CD14-positive monocyte (primary cell): Measurements from ENCODE around the gene CKAP2L. TPM values are rescaled to one million over a fixed set of nuclear protein-coding genes. Genes with fewer than 3 reads are reported as not detected.

Experiments
- DNase-seq, 3 donors: peaks; one replicate each; pipeline ENCODE4 v3.0.0-alpha.2; 2011 to 2022
- H2AFZ ChIP-seq: 2 replicates; pipeline ENCODE4 v1.6.0; 2012; ENCODE audit warnings: mild to moderate bottlenecking, low read depth, low read length, inconsistent platforms; ENCODE audit not compliant: insufficient read depth, poor library complexity, severe bottlenecking
- H3K27ac ChIP-seq, 2 donors: 1 replicate in 1 of 2; 2 replicates in 1 of 2; pipeline ENCODE4 v1.5.1; 2012 to 2013; ENCODE audit warnings: low read length in 2 of 2, control low read depth in 1 of 2, inconsistent platforms in 1 of 2, low read depth in 1 of 2, mild to moderate bottlenecking in 1 of 2
- H3K27me3 ChIP-seq, 2 donors: one replicate each; pipeline versions ENCODE4 v1.6.0 to v1.6.1; 2011 to 2013; ENCODE audit warnings: low read length in 2 of 2; ENCODE audit not compliant: control insufficient read depth in 2 of 2, insufficient read depth in 2 of 2
- H3K36me3 ChIP-seq, 2 donors: replicated peaks in 1 of 2; 1 replicate in 1 of 2; 2 replicates in 1 of 2; pipeline versions ENCODE4 v1.5.1 to v1.6.1; 2012 to 2013; ENCODE audit warnings: low read length in 2 of 2, control low read depth in 1 of 2, inconsistent platforms in 1 of 2, mild to moderate bottlenecking in 1 of 2; ENCODE audit not compliant: insufficient read depth in 2 of 2, control insufficient read depth in 1 of 2
- H3K4me1 ChIP-seq, 2 donors: 1 replicate in 1 of 2; 2 replicates in 1 of 2; pipeline versions ENCODE4 v1.5.1 to v1.6.1; 2012 to 2013; ENCODE audit warnings: low read length in 2 of 2, control low read depth in 1 of 2, inconsistent platforms in 1 of 2, mild to moderate bottlenecking in 1 of 2, moderate library complexity in 1 of 2; ENCODE audit not compliant: insufficient read depth in 2 of 2, control insufficient read depth in 1 of 2
- H3K4me2 ChIP-seq: replicated peaks from 2 replicates; pipeline ENCODE3; 2012; ENCODE audit warnings: low read length, moderate library complexity, mild to moderate bottlenecking; ENCODE audit not compliant: poor library complexity, severe bottlenecking; ENCODE audit errors: extremely low read depth
- H3K4me3 ChIP-seq, 3 experiments: fragments of 200-600 bp in 1 of 3; sonication (generic) in 1 of 3; replicated peaks in 1 of 3; 1 replicate in 2 of 3; 2 replicates in 1 of 3; pipeline ENCODE4 v1.5.1; 2011 to 2013; ENCODE audit warnings: low read length in 3 of 3, mild to moderate bottlenecking in 3 of 3, control low read depth in 2 of 3, low read depth in 2 of 3, inconsistent platforms in 1 of 3, moderate library complexity in 1 of 3
- H3K79me2 ChIP-seq: 2 replicates; pipeline ENCODE4 v1.6.0; 2012; ENCODE audit warnings: mild to moderate bottlenecking, control low read depth, inconsistent platforms, low read length, moderate library complexity; ENCODE audit not compliant: insufficient read depth
- H3K9ac ChIP-seq: 2 replicates; pipeline ENCODE4 v1.6.0; 2017; ENCODE audit warnings: low read length, mild to moderate bottlenecking; ENCODE audit not compliant: insufficient read depth, poor library complexity, severe bottlenecking
- H3K9me3 ChIP-seq, 2 donors: replicated peaks in 1 of 2; 1 replicate in 1 of 2; 2 replicates in 1 of 2; pipeline versions ENCODE4 v1.5.1 to v1.6.1; 2012 to 2013; ENCODE audit warnings: low read length in 2 of 2, control low read depth in 1 of 2; ENCODE audit not compliant: control insufficient read depth in 1 of 2, insufficient read depth in 1 of 2
- H4K20me1 ChIP-seq: 2 replicates; pipeline ENCODE4 v1.6.0; 2012; ENCODE audit warnings: mild to moderate bottlenecking, low read length, control low read depth, moderate library complexity; ENCODE audit not compliant: insufficient read depth
- H3K27ac Mint-ChIP-seq, 7 donors: one replicate each; pipeline ENCODE4 v1.8.0; 2020; ENCODE audit warnings: mild to moderate bottlenecking in 7 of 7, mixed read lengths in 7 of 7, moderate library complexity in 6 of 7, inconsistent platforms in 2 of 7
- H3K27me3 Mint-ChIP-seq, 3 donors: one replicate each; pipeline ENCODE4 v1.8.0; 2021 to 2022; ENCODE audit warnings: low read depth in 3 of 3, mild to moderate bottlenecking in 3 of 3, mixed read lengths in 3 of 3, moderate library complexity in 3 of 3, inconsistent platforms in 1 of 3
- H3K36me3 Mint-ChIP-seq, 2 donors: one replicate each; pipeline ENCODE4 v1.8.0; 2020; ENCODE audit warnings: mixed read lengths in 2 of 2, inconsistent platforms in 1 of 2, mild to moderate bottlenecking in 1 of 2
- H3K4me1 Mint-ChIP-seq: one replicate; pipeline ENCODE4 v1.8.0; 2020; ENCODE audit warnings: mild to moderate bottlenecking, mixed read lengths
- H3K4me3 Mint-ChIP-seq, 2 donors: one replicate each; pipeline ENCODE4 v1.8.0; 2020; ENCODE audit warnings: mild to moderate bottlenecking in 2 of 2, mixed read lengths in 2 of 2, moderate library complexity in 1 of 2
- H3K9me3 Mint-ChIP-seq, 7 donors: one replicate each; pipeline ENCODE4 v1.8.0; 2020 to 2022; ENCODE audit warnings: mixed read lengths in 7 of 7, mild to moderate bottlenecking in 6 of 7, moderate library complexity in 6 of 7, inconsistent platforms in 2 of 7
- WGBS: methylation state at CpG from one replicate; pipeline ENCODE4 v1.1.5; 2013; ENCODE audit warnings: missing lambda C conversion rate; ENCODE audit not compliant: insufficient coverage; 5-methylcytosine and 5-hydroxymethylcytosine counted together
- intact Hi-C, 2 donors: fragments of 100-400 bp; cut with micrococcal nuclease; formaldehyde crosslinking; loops; one replicate each; pipeline versions ENCODE4 v1.15.0 to v1.15.1; 2023
- polyA plus RNA-seq, 3 donors: library from polyadenylated mRNA; depleted of rRNA in 1 of 3; unstranded in 2 of 3; stranded (reverse) in 1 of 3; fragments of 300-500 nt in 2 of 3; fragments of >200 nt in 1 of 3; fragmentation: Illumina TruSeq in 2 of 3; gene quantifications; 1 replicate in 2 of 3; 2 replicates in 1 of 3; pipeline ENCODE4 v1.2.3, GENCODE V29; 2012 to 2021
- TF ChIP-seq, protein P1 (sequence below): fragments of 200-600 bp; IDR thresholded peaks from one replicate; pipeline ENCODE4 v1.8.0; 2022; ENCODE audit warnings: antibody characterized with exemption, mild to moderate bottlenecking

The CKAP2L gene
- polyA plus RNA-seq, 3 donors: 0.04 to 0.24 TPM; not detected in 1

DNA sequence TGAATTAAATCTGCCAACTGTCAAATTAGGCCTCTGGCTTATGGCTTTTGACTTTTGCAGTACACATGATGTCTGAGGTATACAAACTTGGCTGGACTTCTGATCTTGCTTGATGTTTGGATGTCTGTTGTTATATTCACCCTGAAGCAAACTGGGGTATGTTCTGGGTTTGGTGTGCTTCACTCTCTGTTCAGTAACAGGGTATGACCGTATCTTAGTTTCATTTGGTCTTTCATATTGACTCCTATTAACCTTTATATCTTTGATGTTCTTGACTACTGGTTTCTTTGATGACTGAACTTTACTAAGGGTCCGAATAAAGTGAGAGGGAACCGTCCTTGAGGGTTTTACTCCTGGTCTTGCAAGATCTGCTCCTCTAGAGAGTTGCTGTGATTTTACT is 8.2 kb downstream of the CKAP2L start:
- Mint-ChIP-seq H3K36me3 (peaks cover 24 to 55% of the 10 kb centered on the region in 2 donors), H3K27me3 (no peaks in the 10 kb centered on the region), H3K27ac (peak overlapping the region in 4 of 7 donors; percentile 13 to 68 (median 37)), H3K9me3 (no peaks in the 10 kb centered on the region), H3K4me1 (peaks cover 17% of the 10 kb centered on the region), H3K4me3 (no peak overlapping the region)
- no peak overlapping the region for H3K9ac ChIP-seq
- WGBS: no CpG with 5 or more reads among the region's 3 CpGs
- no peak overlapping the region for H2AFZ ChIP-seq
- no peaks in the 10 kb centered on the region for H4K20me1 ChIP-seq
- peak overlapping the region in 1 of 2 donors; percentile 79 for H3K27ac ChIP-seq
- no peaks in the 10 kb centered on the region for H3K27me3 ChIP-seq
- intact Hi-C loops: no loop called here
- peaks cover 7 to 46% of the 10 kb centered on the region in 2 donors for H3K36me3 ChIP-seq
- peaks cover 19 to 25% of the 10 kb centered on the region in 2 donors for H3K4me1 ChIP-seq
- no peaks in the 10 kb centered on the region for H3K9me3 ChIP-seq
- TF ChIP-seq, protein P1, sequence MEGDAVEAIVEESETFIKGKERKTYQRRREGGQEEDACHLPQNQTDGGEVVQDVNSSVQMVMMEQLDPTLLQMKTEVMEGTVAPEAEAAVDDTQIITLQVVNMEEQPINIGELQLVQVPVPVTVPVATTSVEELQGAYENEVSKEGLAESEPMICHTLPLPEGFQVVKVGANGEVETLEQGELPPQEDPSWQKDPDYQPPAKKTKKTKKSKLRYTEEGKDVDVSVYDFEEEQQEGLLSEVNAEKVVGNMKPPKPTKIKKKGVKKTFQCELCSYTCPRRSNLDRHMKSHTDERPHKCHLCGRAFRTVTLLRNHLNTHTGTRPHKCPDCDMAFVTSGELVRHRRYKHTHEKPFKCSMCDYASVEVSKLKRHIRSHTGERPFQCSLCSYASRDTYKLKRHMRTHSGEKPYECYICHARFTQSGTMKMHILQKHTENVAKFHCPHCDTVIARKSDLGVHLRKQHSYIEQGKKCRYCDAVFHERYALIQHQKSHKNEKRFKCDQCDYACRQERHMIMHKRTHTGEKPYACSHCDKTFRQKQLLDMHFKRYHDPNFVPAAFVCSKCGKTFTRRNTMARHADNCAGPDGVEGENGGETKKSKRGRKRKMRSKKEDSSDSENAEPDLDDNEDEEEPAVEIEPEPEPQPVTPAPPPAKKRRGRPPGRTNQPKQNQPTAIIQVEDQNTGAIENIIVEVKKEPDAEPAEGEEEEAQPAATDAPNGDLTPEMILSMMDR: no peak
- peaks cover 94% of the 10 kb centered on the region for H3K79me2 ChIP-seq
- H3K4me3 ChIP-seq: no peak overlapping the region
- DNase-seq: no peak
- H3K4me2 ChIP-seq: no peak overlapping the region

GRCh38 chr2:112755444-112755843 is 9.0 kb downstream of the CKAP2L start:
- no peak overlapping the region for H3K4me3 Mint-ChIP-seq
- H3K27ac Mint-ChIP-seq: peak overlapping the region in 5 of 7 donors; percentile 32 to 90 (median 63)
- DNase-seq: no peak
- H3K4me1 ChIP-seq: peaks cover 19 to 25% of the 10 kb centered on the region in 2 donors
- no peak overlapping the region for H3K9ac ChIP-seq
- peaks cover 22 to 58% of the 10 kb centered on the region in 2 donors for H3K36me3 Mint-ChIP-seq
- WGBS: 93% methylated on average over 2 of the region's 4 CpGs
- peaks cover 91% of the 10 kb centered on the region for H3K79me2 ChIP-seq
- no peaks in the 10 kb centered on the region for H3K27me3 ChIP-seq
- TF ChIP-seq, protein P1: no peak
- no peaks in the 10 kb centered on the region for H3K27me3 Mint-ChIP-seq
- H3K36me3 ChIP-seq: peaks cover 7 to 46% of the 10 kb centered on the region in 2 donors
- no peak overlapping the region for H2AFZ ChIP-seq
- no peaks in the 10 kb centered on the region for H3K9me3 Mint-ChIP-seq
- H3K27ac ChIP-seq: peak overlapping the region in 1 of 2 donors; percentile 79
- H3K9me3 ChIP-seq: no peaks in the 10 kb centered on the region
- peaks cover 17% of the 10 kb centered on the region for H3K4me1 Mint-ChIP-seq
- intact Hi-C loops: no loop called here
- no peak overlapping the region for H3K4me2 ChIP-seq
- H3K4me3 ChIP-seq: no peak overlapping the region
- H4K20me1 ChIP-seq: no peaks in the 10 kb centered on the region
